H1 (cell line): ENCODE results near the gene ASTN2. TPM values are rescaled to one million over a fixed set of nuclear protein-coding genes. Genes with fewer than 3 reads are reported as not detected.

Source experiments
- EP300 ChIP-seq, 2 experiments: IDR thresholded peaks; 1 replicate in 1 of 2; 2 replicates in 1 of 2; pipeline ENCODE4 v1.6.1; 2011 to 2012; ENCODE audit warnings: low read depth in 2 of 2, low read length in 2 of 2, mild to moderate bottlenecking in 2 of 2, borderline replicate concordance in 1 of 2, inconsistent platforms in 1 of 2, moderate library complexity in 1 of 2
- polyA plus RNA-seq, 7 experiments: library from polyadenylated mRNA; depleted of rRNA in 3 of 7; stranded (reverse) in 5 of 7; unstranded in 2 of 7; fragments of >200 nt in 5 of 7; fragments of 200-250 nt in 2 of 7; gene quantifications; 1 replicate in 5 of 7; 2 replicates in 1 of 7; 4 replicates in 1 of 7; pipeline versions ENCODE4 v1.2.1 to v1.2.3, GENCODE V29; 2011 to 2013; ENCODE audit warnings: missing spikeins in 2 of 7, mixed read lengths in 2 of 7
- total RNA-seq: library from RNA; stranded (reverse); fragmentation: NEBNext Ultra II Directional; extraction: Animal tissue kit (Norgen Biotek cat#: 25700); gene quantifications from 2 replicates; pipeline ENCODE4 v1.2.1, GENCODE V29; 2021

ASTN2 gene
- total and polyA plus RNA-seq, 2 of the 8 experiments (the other 6 are each of a cell fraction or from before 2014, with no cell fraction given): 8.2 to 13.7 TPM

DNA sequence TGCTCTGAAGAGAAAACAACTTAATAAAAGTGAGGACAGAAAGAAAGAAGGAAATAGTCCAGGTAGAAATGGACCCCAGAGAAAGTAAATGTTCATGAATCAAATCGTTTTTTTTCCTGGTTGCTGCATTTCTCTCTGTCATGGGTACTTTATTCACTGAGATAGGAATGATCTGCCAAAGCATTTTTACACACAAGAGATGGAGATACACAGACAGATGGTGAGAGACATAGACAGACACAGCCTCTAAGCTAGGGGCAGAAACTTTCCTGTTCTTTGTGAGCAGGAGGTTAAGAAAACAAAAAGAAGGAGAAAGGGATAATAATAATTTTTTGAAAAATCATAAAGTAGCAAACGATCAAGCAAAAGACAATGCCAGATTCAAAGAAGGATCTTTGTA lies 73.7 kb downstream of the ASTN2 start (continued):
- TF ChIP-seq EP300 (IDR thresholded peaks at IDR 0.05; ENCODE audit: borderline replicate concordance in 1 of 2, low read depth in 2 of 2, low read length in 2 of 2): no peak
